ENCODE data around the gene FAM219A.

Gene FAM219A

GRCh38 chr9:34399729-34400128, 58.6 kb downstream of the FAM219A start:
- no peak for DNase-seq

GRCh38 chr9:34398875-34399274, 59.5 kb downstream of the FAM219A start:
- DNase-seq: no peak

GRCh38 chr9:34396276-34397214, 61.8 kb downstream of the FAM219A start:
- no peak for DNase-seq

- no peak for DNase-seq
Observed at GRCh38 chr9:34392511-34392910, 65.9 kb downstream of the FAM219A start.

- DNase-seq: no peak
Observed at GRCh38 chr9:34387239-34387638, 71.1 kb downstream of the FAM219A start.

GRCh38 chr9:34386656-34387055, 71.7 kb downstream of the FAM219A start:
- no peak for DNase-seq

GRCh38 chr9:34385561-34386230, 72.7 kb downstream of the FAM219A start:
- DNase-seq: no peak

- DNase-seq: no peak
Observed at GRCh38 chr9:34384368-34385165, 73.8 kb downstream of the FAM219A start.

GRCh38 chr9:34383904-34384303, 74.5 kb downstream of the FAM219A start:
- DNase-seq: no peak

GRCh38 chr9:34382879-34383278, 75.5 kb downstream of the FAM219A start:
- DNase-seq: no peak

GRCh38 chr9:34382054-34382453, 76.3 kb downstream of the FAM219A start:
- DNase-seq: no peak

- DNase-seq: peak; percentile 8
Observed at GRCh38 chr9:34381323-34381722, 77.0 kb downstream of the FAM219A start.

- DNase-seq: peak; percentile 61
Observed at GRCh38 chr9:34380511-34381315, 77.7 kb downstream of the FAM219A start.

GRCh38 chr9:34380034-34380510, 78.3 kb downstream of the FAM219A start:
- DNase-seq: no peak

- peak; percentile 90 for DNase-seq
Observed at GRCh38 chr9:34379334-34380033, 78.9 kb downstream of the FAM219A start.

- no peak for DNase-seq
Observed at GRCh38 chr9:34378376-34379060, 79.9 kb downstream of the FAM219A start.

GRCh38 chr9:34377404-34377746, 81.0 kb downstream of the FAM219A start:
- DNase-seq: peak; percentile 48

GRCh38 chr9:34376596-34377403, 81.6 kb downstream of the FAM219A start, which contains the start of gene MYORG:
TSS of gene MYORG (minus strand) at chr9:34376898. CDS start at chr9:34372943, 3,955 bp downstream.
- peak; percentile 89 for DNase-seq

GRCh38 chr9:34375901-34376595, 82.3 kb downstream of the FAM219A start:
- DNase-seq: peak; percentile 35

Measured in midbrain (tissue), 1 donor.